ENCODE results near the gene CCDC201. TPM values are rescaled to one million over a fixed set of nuclear protein-coding genes. Genes with fewer than 3 reads are reported as not detected.
"Not testable (repeated sequence)": the region's sequence is repeated elsewhere in the genome, so short reads cannot be mapped to it uniquely, and the experiment has no call there.

Gene CCDC201
- polyA plus RNA-seq, 1 of the 3 experiments (the other 2 are of a cell fraction): not detected

GRCh38 chr7:45852984-45853383, 19.9 kb downstream of the CCDC201 start:
- H3K27me3 ChIP-seq (ENCODE audit: insufficient read depth); H3K9ac ChIP-seq; H3K9me2 ChIP-seq; H4K20me1 ChIP-seq (ENCODE audit: insufficient read depth); H3K36me3 ChIP-seq (replicated peaks in 1 of 2; ENCODE audit: control insufficient read depth in 1 of 2, insufficient read depth in 2 of 2, low read length in 1 of 2); DNase-seq; H3K27ac ChIP-seq (ENCODE audit: low read depth in 2 of 2, low read length in 1 of 2); H3F3A ChIP-seq (replicated peaks; ENCODE audit: insufficient read depth); H3K4me1 ChIP-seq (ENCODE audit: control insufficient read depth in 1 of 2, insufficient read depth in 2 of 2, low read depth in 1 of 2, low read length in 1 of 2); POLR2A ChIA-PET; H3K4me2 ChIP-seq; H3K4me3 ChIP-seq (ENCODE audit: low read depth in 2 of 2, low read length in 1 of 2); H2AFZ ChIP-seq (ENCODE audit: low read depth); H3K9me3 ChIP-seq; H3K79me2 ChIP-seq (ENCODE audit: insufficient read depth): not testable (repeated sequence)
- CTCF ChIA-PET: interaction anchor here (3.6 kb wide), 1 partner anchor 697 kb away, joined by 56 read pairs; the partner anchor contains the start of gene RAMP3
- WGBS (ENCODE audit: low lambda C conversion rate): 58% methylated on average over 10 of the region's 10 CpGs

GRCh38 chr7:45848734-45849133, 24.1 kb downstream of the CCDC201 start:
- H3K27me3 ChIP-seq (ENCODE audit: insufficient read depth); H3F3A ChIP-seq (replicated peaks; ENCODE audit: insufficient read depth); H3K4me1 ChIP-seq (ENCODE audit: control insufficient read depth in 1 of 2, insufficient read depth in 2 of 2, low read depth in 1 of 2, low read length in 1 of 2); H3K27ac ChIP-seq (ENCODE audit: low read depth in 2 of 2, low read length in 1 of 2); H3K4me2 ChIP-seq; H3K79me2 ChIP-seq (ENCODE audit: insufficient read depth); H3K9me3 ChIP-seq; H3K9me2 ChIP-seq; POLR2A ChIA-PET; H3K36me3 ChIP-seq (replicated peaks in 1 of 2; ENCODE audit: control insufficient read depth in 1 of 2, insufficient read depth in 2 of 2, low read length in 1 of 2); H3K9ac ChIP-seq; CTCF ChIA-PET; H3K4me3 ChIP-seq (ENCODE audit: low read depth in 2 of 2, low read length in 1 of 2); DNase-seq; H4K20me1 ChIP-seq (ENCODE audit: insufficient read depth); H2AFZ ChIP-seq (ENCODE audit: low read depth): not testable (repeated sequence)
- 65% methylated on average over 6 of the region's 6 CpGs for WGBS (ENCODE audit: low lambda C conversion rate)

GRCh38 chr7:45846536-45846935, 26.3 kb downstream of the CCDC201 start:
- H3K27me3 ChIP-seq (ENCODE audit: insufficient read depth); H2AFZ ChIP-seq (ENCODE audit: low read depth); DNase-seq; H3K4me3 ChIP-seq (ENCODE audit: low read depth in 2 of 2, low read length in 1 of 2); H3K9ac ChIP-seq; H3K4me2 ChIP-seq; H3K79me2 ChIP-seq (ENCODE audit: insufficient read depth); H3F3A ChIP-seq (replicated peaks; ENCODE audit: insufficient read depth); H3K27ac ChIP-seq (ENCODE audit: low read depth in 2 of 2, low read length in 1 of 2); POLR2A ChIA-PET; H3K9me2 ChIP-seq; H4K20me1 ChIP-seq (ENCODE audit: insufficient read depth); CTCF ChIA-PET; H3K36me3 ChIP-seq (replicated peaks in 1 of 2; ENCODE audit: control insufficient read depth in 1 of 2, insufficient read depth in 2 of 2, low read length in 1 of 2); H3K9me3 ChIP-seq; H3K4me1 ChIP-seq (ENCODE audit: control insufficient read depth in 1 of 2, insufficient read depth in 2 of 2, low read depth in 1 of 2, low read length in 1 of 2): not testable (repeated sequence)
- WGBS (ENCODE audit: low lambda C conversion rate): 62% methylated on average over 5 of the region's 5 CpGs

- WGBS (ENCODE audit: low lambda C conversion rate): 37% methylated on average over 4 of the region's 4 CpGs
- peaks cover 10% of the 10 kb centered on the region; the same call in 1 of the 2 replicates for H3K27me3 ChIP-seq (ENCODE audit: insufficient read depth)
- H3K27ac ChIP-seq (ENCODE audit: low read depth in 2 of 2, low read length in 1 of 2); H3K4me3 ChIP-seq (ENCODE audit: low read depth in 2 of 2, low read length in 1 of 2); H3F3A ChIP-seq (replicated peaks; ENCODE audit: insufficient read depth); H3K36me3 ChIP-seq (replicated peaks in 1 of 2; ENCODE audit: control insufficient read depth in 1 of 2, insufficient read depth in 2 of 2, low read length in 1 of 2); H3K9me2 ChIP-seq; POLR2A ChIA-PET; H3K9me3 ChIP-seq; H3K9ac ChIP-seq; H4K20me1 ChIP-seq (ENCODE audit: insufficient read depth); H3K79me2 ChIP-seq (ENCODE audit: insufficient read depth); CTCF ChIA-PET; H2AFZ ChIP-seq (ENCODE audit: low read depth); H3K4me1 ChIP-seq (ENCODE audit: control insufficient read depth in 1 of 2, insufficient read depth in 2 of 2, low read depth in 1 of 2, low read length in 1 of 2); H3K4me2 ChIP-seq; DNase-seq: not testable (repeated sequence)
Measured at GRCh38 chr7:45841926-45842717, 30.8 kb downstream of the CCDC201 start.

- H3K9me2 ChIP-seq; H3K79me2 ChIP-seq (ENCODE audit: insufficient read depth); H3K9ac ChIP-seq; H3K27ac ChIP-seq (ENCODE audit: low read depth in 2 of 2, low read length in 1 of 2); CTCF ChIA-PET; H3K4me3 ChIP-seq (ENCODE audit: low read depth in 2 of 2, low read length in 1 of 2); POLR2A ChIA-PET; H2AFZ ChIP-seq (ENCODE audit: low read depth); H3F3A ChIP-seq (replicated peaks; ENCODE audit: insufficient read depth); H3K36me3 ChIP-seq (replicated peaks in 1 of 2; ENCODE audit: control insufficient read depth in 1 of 2, insufficient read depth in 2 of 2, low read length in 1 of 2); H4K20me1 ChIP-seq (ENCODE audit: insufficient read depth); DNase-seq; H3K4me1 ChIP-seq (ENCODE audit: control insufficient read depth in 1 of 2, insufficient read depth in 2 of 2, low read depth in 1 of 2, low read length in 1 of 2); H3K4me2 ChIP-seq; H3K9me3 ChIP-seq: not testable (repeated sequence)
- peaks cover 10% of the 10 kb centered on the region; the same call in 1 of the 2 replicates for H3K27me3 ChIP-seq (ENCODE audit: insufficient read depth)
- 52% methylated on average over 2 of the region's 2 CpGs for WGBS (ENCODE audit: low lambda C conversion rate)
Measured at GRCh38 chr7:45838852-45839251, 34.0 kb downstream of the CCDC201 start.

GRCh38 chr7:45832433-45833177, 40.3 kb downstream of the CCDC201 start:
- WGBS (ENCODE audit: low lambda C conversion rate): 62% methylated on average over 9 of the region's 9 CpGs
- H3K9ac ChIP-seq: not testable (repeated sequence)

More at GRCh38 chr7:45832433-45833177, 40.3 kb downstream of the CCDC201 start:
- H3K36me3 ChIP-seq (replicated peaks in 1 of 2; ENCODE audit: control insufficient read depth in 1 of 2, insufficient read depth in 2 of 2, low read length in 1 of 2); H3K4me2 ChIP-seq; H3F3A ChIP-seq (replicated peaks; ENCODE audit: insufficient read depth); H4K20me1 ChIP-seq (ENCODE audit: insufficient read depth); H2AFZ ChIP-seq (ENCODE audit: low read depth); H3K79me2 ChIP-seq (ENCODE audit: insufficient read depth); H3K27me3 ChIP-seq (ENCODE audit: insufficient read depth); H3K9me3 ChIP-seq; H3K9me2 ChIP-seq; DNase-seq; H3K4me3 ChIP-seq (ENCODE audit: low read depth in 2 of 2, low read length in 1 of 2); H3K4me1 ChIP-seq (ENCODE audit: control insufficient read depth in 1 of 2, insufficient read depth in 2 of 2, low read depth in 1 of 2, low read length in 1 of 2); POLR2A ChIA-PET; H3K27ac ChIP-seq (ENCODE audit: low read depth in 2 of 2, low read length in 1 of 2): not testable (repeated sequence)
- CTCF ChIA-PET: interaction anchor here (1.0 kb wide), 1 partner anchor 22 kb away, joined by 3 read pairs; no protein-coding TSS in a partner anchor
